Fibroblast of villous mesenchyme (primary cell): ENCODE data around the gene NT5C2. TPM values are rescaled to one million over a fixed set of nuclear protein-coding genes. Genes with fewer than 3 reads are reported as not detected.
A peak's percentile ranks its signal among the peaks of the same experiment; 100 is the strongest.

Source experiments
- DNase-seq: peaks from one replicate; pipeline ENCODE4 v3.0.0-alpha.2; 2010; ENCODE audit warnings: low read depth
- H3K4me3 ChIP-seq: 2 replicates; pipeline ENCODE4 v1.5.1; 2011; ENCODE audit warnings: low read depth, mild to moderate bottlenecking, low read length
- total RNA-seq: library from RNA; depleted of rRNA; stranded (reverse); fragments of >200 nt; gene quantifications from 2 replicates; pipeline ENCODE4 v1.2.3, GENCODE V29; 2012
- TF ChIP-seq, protein P1 (sequence below): IDR thresholded peaks from 2 replicates; pipeline ENCODE4 v1.5.1; 2012; ENCODE audit warnings: low read depth, mild to moderate bottlenecking, low read length; ENCODE audit not compliant: insufficient read depth

The NT5C2 gene
- total RNA-seq, 1 donor, result 92.0 TPM

DNA sequence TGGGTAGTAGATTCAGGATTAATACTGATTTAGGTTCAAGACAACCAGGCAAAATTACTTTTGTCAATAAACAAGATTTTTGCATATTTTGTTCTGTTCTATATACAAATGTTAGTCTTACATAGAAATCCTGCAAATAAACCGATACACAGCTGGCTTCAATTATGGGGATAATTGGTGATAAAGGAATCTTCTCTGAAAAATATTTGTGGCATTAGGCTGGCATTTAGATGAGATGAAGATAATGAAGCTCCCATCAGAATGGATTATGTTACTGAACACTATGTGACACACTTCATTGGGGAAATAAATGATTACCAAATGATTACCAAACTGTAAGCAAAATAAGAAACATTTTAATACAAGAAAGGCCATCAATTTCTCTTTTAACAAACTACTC, 65.8 kb downstream of the NT5C2 start:
- no peak for DNase-seq
- TF ChIP-seq, protein P1, sequence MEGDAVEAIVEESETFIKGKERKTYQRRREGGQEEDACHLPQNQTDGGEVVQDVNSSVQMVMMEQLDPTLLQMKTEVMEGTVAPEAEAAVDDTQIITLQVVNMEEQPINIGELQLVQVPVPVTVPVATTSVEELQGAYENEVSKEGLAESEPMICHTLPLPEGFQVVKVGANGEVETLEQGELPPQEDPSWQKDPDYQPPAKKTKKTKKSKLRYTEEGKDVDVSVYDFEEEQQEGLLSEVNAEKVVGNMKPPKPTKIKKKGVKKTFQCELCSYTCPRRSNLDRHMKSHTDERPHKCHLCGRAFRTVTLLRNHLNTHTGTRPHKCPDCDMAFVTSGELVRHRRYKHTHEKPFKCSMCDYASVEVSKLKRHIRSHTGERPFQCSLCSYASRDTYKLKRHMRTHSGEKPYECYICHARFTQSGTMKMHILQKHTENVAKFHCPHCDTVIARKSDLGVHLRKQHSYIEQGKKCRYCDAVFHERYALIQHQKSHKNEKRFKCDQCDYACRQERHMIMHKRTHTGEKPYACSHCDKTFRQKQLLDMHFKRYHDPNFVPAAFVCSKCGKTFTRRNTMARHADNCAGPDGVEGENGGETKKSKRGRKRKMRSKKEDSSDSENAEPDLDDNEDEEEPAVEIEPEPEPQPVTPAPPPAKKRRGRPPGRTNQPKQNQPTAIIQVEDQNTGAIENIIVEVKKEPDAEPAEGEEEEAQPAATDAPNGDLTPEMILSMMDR, result no peak

DNA sequence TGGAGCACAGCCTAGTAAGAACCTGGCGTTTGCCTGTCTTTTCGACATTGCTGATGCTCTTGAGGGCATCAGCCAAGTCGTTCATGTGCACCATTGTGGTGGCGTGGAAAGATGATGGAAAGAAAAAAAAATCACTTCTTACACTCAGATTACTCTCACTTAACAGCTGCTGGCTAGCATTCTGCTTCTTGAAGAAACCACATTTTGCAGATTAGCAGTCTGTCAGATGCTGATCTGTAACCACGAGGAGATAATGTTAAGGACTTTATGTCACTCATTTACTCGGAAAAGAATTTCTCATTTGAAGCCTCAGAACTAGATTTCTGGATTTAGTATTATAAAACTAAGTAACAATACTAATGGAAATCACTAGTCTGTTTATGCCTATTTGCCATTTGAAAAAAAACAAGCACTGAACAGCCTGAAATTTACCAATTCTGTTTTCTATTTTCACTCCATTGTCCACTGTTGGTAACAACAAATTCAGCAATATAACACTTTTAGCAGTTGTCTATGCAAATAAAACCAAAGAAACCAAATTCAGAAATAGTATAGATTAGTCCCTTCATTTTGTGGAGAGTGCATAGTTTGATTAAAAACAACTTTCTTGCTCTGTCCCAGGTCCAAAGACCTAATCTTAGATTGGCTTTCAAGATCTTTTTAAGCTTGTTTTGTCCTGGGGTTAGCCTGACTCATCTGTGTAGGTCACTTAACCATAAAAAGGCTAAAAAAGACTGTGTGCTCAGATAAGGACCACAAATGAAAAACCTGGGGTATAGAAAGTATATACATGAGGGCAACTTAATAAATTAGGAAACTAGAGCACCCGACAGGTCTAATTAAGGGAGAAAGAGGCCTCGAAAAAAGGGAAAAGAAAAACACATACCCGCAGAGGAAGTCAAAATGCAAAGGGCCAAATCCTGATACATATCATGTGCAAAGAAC, 67.5 kb downstream of the NT5C2 start:
- TF ChIP-seq, protein P1, result no peak
- no peak overlapping the region for H3K4me3 ChIP-seq
- peak; percentile 59 for DNase-seq

More for the DNA sequence above, 65.8 kb downstream of the NT5C2 start:
- H3K4me3 ChIP-seq, result no peak overlapping the region

DNA sequence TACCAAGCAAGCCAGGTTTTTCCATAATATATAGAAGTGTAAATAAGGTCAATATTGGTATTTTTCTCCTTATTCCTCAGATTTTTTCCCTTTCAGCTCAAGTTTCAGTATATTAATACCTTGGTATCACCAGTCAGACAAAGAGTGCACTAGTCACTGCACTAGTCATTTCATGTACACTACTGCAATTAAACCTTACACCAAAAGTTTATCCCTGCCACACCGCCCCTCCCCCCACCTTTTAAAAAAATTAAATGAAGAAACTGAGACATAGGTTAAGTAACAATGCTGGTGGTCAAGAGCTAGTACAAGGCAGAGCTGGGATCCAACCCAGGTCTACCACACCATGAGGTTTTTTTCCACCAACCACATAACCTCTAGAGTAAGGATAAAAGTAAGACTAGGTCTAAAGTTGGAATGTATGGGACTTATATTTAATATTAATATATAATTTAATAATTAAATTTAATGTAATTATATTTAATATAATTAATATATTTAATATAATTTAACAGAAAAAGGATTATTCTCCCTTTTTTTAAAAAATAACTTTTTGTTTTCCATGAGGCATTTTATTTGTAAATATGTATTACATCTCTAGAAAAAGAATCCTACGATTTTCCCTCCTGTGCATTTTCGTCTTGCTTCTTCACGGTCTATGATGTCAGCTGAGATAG, 68.5 kb downstream of the NT5C2 start:
- TF ChIP-seq, protein P1, result no peak
- DNase-seq, result no peak
- no peak overlapping the region for H3K4me3 ChIP-seq

DNA sequence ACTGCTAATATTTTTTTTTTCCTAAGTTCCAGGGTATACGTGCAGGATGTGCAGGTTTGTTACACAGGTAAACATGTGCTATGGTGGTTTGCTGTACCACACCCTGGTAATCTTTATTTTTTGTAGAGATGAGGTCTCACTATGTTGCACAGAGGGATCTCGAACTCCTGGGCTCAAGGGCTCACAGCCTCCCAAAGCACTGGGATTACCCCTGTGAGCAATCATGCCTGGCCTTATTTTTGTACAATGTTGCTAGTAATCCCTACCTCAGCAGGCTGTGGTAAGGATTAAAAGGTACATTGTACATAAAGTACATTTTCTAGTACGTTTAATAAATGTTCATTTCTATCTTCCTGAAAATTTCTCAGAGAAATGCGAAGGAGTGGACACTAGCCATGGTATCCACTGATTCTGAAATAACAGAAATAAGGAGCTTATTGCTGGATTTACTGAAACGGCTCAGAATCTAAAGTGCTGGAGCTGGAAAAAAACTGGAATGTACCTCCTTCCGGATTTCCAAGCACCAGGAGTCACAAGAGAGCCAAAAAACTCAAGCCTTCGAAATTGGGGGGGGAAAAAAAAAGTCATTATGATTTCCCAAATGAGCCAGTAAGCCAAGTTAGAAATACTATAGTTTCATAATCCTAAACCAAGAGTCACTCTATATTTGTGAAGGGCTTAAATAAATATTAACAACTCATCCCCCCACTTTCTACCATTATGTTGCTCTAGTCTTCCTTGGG, 69.6 kb downstream of the NT5C2 start:
- no peak for DNase-seq
- TF ChIP-seq, protein P1, result no peak
- H3K4me3 ChIP-seq, result no peak overlapping the region

DNA sequence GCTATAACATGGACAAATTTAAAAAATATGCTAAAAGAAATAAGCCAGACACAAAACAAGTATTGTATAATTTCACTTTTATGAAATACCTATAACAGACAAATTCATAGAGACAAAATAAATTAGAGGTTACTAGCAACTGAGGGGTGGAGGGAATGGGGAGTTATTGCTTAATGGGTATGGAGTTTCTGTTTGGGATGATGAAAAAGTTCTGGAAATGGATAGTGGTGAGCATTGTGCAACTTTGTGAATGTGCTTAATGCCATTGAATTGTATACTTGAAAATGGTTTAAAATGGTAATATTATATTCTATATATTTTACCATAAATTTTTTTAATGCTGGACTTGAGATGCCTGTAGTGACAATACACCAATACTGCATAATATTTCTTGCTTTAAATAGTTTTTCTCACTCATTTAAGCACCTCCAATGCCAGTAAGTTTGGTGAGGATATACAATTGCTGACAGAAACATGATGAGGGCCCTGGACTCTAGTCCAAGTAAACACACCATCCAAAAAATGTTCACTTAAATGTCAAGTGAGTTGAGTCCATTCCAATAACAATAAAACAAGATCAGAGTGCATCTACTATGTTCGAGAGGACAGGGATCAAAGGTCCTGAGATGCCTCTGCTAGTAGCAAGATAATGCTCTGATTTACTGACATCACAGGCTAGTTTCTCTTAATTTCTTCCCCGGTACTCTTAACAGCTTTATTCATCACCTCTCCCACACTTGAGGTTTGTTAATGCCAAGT, 71.9 kb downstream of the NT5C2 start:
- DNase-seq, result peak; percentile 60

DNA sequence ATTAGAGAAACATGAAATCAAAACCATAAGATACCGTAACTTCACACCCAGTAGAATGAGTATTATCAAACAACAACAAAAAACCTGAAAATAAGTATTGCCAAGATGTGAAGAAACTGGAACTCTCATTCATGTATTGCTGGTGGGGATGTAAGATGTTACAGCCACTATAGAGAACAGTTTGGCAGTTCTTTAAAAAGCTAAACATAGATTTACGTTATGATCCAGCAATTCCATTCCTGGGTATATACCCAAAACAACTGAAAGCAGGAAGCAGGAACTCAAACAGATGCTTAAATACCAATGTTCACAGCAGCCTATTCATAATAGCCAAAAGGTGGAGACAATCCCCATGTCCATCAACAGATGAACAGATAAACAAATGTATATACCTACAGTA, 72.5 kb downstream of the NT5C2 start:
- no peak overlapping the region for H3K4me3 ChIP-seq
- TF ChIP-seq, protein P1, result no peak
- no peak for DNase-seq

More for the DNA sequence above, 71.9 kb downstream of the NT5C2 start:
- TF ChIP-seq, protein P1, result no peak
- H3K4me3 ChIP-seq, result no peak overlapping the region
